ENCODE results near the gene PTPRO.

DNA sequence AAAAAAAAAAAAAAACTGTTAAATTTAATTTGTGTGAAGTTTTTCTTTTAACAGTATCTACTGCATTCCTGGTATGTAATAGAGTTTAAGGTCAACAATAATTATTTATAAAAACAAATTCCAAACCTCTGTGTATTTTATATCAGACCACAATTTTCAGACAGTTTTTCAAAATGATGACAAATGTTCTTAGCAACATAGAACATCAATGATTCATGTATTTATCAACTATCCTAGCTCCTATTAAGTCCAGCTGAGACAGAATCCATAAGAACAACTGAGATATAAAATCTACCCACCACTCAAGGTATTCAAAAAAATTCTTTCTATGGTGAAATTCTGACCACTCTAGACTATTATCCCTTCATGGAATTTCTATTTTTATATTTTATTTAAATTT is 322.4 kb downstream of the PTPRO start:
- TF ChIP-seq, protein P1, sequence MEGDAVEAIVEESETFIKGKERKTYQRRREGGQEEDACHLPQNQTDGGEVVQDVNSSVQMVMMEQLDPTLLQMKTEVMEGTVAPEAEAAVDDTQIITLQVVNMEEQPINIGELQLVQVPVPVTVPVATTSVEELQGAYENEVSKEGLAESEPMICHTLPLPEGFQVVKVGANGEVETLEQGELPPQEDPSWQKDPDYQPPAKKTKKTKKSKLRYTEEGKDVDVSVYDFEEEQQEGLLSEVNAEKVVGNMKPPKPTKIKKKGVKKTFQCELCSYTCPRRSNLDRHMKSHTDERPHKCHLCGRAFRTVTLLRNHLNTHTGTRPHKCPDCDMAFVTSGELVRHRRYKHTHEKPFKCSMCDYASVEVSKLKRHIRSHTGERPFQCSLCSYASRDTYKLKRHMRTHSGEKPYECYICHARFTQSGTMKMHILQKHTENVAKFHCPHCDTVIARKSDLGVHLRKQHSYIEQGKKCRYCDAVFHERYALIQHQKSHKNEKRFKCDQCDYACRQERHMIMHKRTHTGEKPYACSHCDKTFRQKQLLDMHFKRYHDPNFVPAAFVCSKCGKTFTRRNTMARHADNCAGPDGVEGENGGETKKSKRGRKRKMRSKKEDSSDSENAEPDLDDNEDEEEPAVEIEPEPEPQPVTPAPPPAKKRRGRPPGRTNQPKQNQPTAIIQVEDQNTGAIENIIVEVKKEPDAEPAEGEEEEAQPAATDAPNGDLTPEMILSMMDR (conservative IDR thresholded peaks at IDR 0.05; ENCODE audit: low read depth, low read length), result no peak
- TF ChIP-seq EZH2 (IDR thresholded peaks at IDR 0.05; ENCODE audit: borderline replicate concordance, low read depth, low read length, poor library complexity, severe bottlenecking), result no peak

All from A673 (cell line).